H1 (cell line): ENCODE results near the gene EEF1AKMT3.

ENCODE experiments used
- CHD2 ChIP-seq: IDR thresholded peaks from 2 replicates; pipeline ENCODE4 v1.6.1; 2012; ENCODE audit warnings: low read length, improper control_type of control experiment
- EZH2 ChIP-seq: fragments of 200-600 bp; sonication (generic); IDR thresholded peaks from 2 replicates; pipeline ENCODE4 v1.7.1; 2012; ENCODE audit warnings: low read depth, mild to moderate bottlenecking, moderate library complexity, low read length, inconsistent platforms; ENCODE audit not compliant: severe bottlenecking
- JUN ChIP-seq: IDR thresholded peaks from 2 replicates; pipeline ENCODE4 v1.6.1; 2011; ENCODE audit warnings: low read depth, mild to moderate bottlenecking, improper control_type of control experiment, low read length
- POLR2A ChIP-seq, 2 experiments: IDR thresholded peaks; 1 replicate in 1 of 2; 2 replicates in 1 of 2; pipeline ENCODE4 v1.6.1; 2011; ENCODE audit warnings: low read depth in 2 of 2, low read length in 2 of 2, mild to moderate bottlenecking in 2 of 2; ENCODE audit errors: control extremely low read depth in 1 of 2
- RAD21 ChIP-seq, 2 experiments: IDR thresholded peaks in 1 of 2; conservative IDR thresholded peaks in 1 of 2; 2 replicates each; pipeline ENCODE4 v1.6.1; 2011; ENCODE audit warnings: low read depth in 2 of 2, low read length in 2 of 2, improper control_type of control experiment in 1 of 2, inconsistent platforms in 1 of 2, mild to moderate bottlenecking in 1 of 2, moderate library complexity in 1 of 2
- RBBP5 ChIP-seq: IDR thresholded peaks from 2 replicates; pipeline ENCODE4 v1.7.1; 2012; ENCODE audit warnings: low read depth, mild to moderate bottlenecking, inconsistent platforms, low read length, moderate library complexity, borderline replicate concordance
- SP1 ChIP-seq: IDR thresholded peaks from 2 replicates; pipeline ENCODE4 v1.6.1; 2011; ENCODE audit warnings: low read depth, low read length
- TF ChIP-seq, protein P1 (sequence below), 3 experiments: IDR thresholded peaks; 1 replicate in 2 of 3; 2 replicates in 1 of 3; pipeline versions ENCODE4 v1.5.1 to v1.6.1; 2011; ENCODE audit warnings: low read length in 3 of 3, mild to moderate bottlenecking in 3 of 3, inconsistent platforms in 2 of 3, low read depth in 1 of 3, moderate library complexity in 1 of 3; ENCODE audit not compliant: insufficient read depth in 1 of 3; ENCODE audit errors: control extremely low read depth in 1 of 3
- TF ChIP-seq, protein P2 (sequence below): IDR thresholded peaks from 2 replicates; pipeline ENCODE4 v1.6.1; 2012; ENCODE audit warnings: inconsistent platforms

DNA sequence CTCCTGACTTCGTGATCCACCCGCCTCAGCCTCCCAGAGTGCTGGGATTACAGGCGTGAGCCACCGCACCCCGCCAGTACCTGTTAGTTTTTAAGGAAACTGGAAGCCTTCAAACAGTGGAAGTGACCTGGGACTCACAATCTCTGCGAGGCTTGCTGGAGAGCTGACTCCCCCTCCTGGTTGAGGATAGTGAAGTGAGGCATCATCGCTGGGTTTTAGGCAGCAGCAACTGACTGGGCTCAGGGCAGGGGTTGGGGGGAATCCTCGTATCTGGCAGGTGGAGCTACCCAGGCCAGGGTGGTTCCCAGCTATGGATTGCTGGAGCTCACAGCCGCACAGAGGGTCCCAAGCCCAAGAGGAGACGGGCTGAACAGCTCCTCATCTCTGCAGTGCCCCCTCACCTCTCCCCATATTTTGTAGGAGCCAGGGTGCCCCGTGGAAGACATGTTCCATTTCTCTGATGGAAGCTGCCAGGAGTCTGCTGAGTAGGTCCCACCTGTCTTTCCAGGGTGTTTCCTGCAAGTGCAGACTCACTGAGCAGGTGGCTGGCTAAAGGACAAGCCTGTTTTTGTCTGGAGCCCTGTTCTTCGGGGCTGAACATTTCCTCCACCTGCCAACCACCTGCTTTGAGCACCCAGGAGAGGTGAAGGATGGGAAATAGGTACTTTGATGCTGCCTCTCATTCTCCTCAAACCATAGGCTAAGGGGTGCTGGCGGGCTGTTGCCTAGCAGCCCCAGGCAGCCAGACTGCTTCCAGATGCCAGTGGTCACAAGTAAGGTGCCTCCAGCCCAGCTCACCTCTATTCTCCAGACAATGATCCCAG is 43.0 kb downstream of the EEF1AKMT3 start:
- TF ChIP-seq, protein P1, sequence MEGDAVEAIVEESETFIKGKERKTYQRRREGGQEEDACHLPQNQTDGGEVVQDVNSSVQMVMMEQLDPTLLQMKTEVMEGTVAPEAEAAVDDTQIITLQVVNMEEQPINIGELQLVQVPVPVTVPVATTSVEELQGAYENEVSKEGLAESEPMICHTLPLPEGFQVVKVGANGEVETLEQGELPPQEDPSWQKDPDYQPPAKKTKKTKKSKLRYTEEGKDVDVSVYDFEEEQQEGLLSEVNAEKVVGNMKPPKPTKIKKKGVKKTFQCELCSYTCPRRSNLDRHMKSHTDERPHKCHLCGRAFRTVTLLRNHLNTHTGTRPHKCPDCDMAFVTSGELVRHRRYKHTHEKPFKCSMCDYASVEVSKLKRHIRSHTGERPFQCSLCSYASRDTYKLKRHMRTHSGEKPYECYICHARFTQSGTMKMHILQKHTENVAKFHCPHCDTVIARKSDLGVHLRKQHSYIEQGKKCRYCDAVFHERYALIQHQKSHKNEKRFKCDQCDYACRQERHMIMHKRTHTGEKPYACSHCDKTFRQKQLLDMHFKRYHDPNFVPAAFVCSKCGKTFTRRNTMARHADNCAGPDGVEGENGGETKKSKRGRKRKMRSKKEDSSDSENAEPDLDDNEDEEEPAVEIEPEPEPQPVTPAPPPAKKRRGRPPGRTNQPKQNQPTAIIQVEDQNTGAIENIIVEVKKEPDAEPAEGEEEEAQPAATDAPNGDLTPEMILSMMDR (IDR thresholded peaks at IDR 0.05; ENCODE audit: control extremely low read depth in 1 of 3, insufficient read depth in 1 of 3, low read depth in 1 of 3, low read length in 3 of 3), result peak; percentile 63 to 70 (median 67)
- TF ChIP-seq RAD21 (IDR thresholded peaks at IDR 0.05 in 1 of 2, conservative IDR thresholded peaks at IDR 0.05 in 1 of 2; ENCODE audit: low read depth in 2 of 2, low read length in 2 of 2) (peak; percentile 57 to 70), JUN (no peak), RBBP5 (no peak), SP1 (no peak), CHD2 (no peak), EZH2 (no peak), POLR2A (IDR thresholded peaks at IDR 0.05; ENCODE audit: control extremely low read depth in 1 of 2, low read depth in 2 of 2, low read length in 2 of 2) (no peak)
- TF ChIP-seq, protein P2, sequence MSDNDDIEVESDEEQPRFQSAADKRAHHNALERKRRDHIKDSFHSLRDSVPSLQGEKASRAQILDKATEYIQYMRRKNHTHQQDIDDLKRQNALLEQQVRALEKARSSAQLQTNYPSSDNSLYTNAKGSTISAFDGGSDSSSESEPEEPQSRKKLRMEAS, result no peak
